H4 (cell line): ENCODE data around the gene CALB2. TPM values are rescaled to one million over a fixed set of nuclear protein-coding genes. Genes with fewer than 3 reads are reported as not detected.

Source experiments
- DNase-seq: peaks from one replicate; pipeline ENCODE4 v3.0.0-alpha.2; 2015; ENCODE audit warnings: low spot score
- total RNA-seq: library from RNA; depleted of rRNA; stranded (reverse); fragments of >200 nt; shearing (Covaris generic); gene quantifications from 2 replicates; pipeline ENCODE4 v1.2.3, GENCODE V29; 2014

Gene CALB2
- total RNA-seq, 1 experiment from 2014 or later = 32.3 TPM

- no peak for DNase-seq
These were observed 28.7 kb downstream of the CALB2 start for GRCh38 chr16:71387045-71387871.

- DNase-seq = no peak
These were observed 30.8 kb downstream of the CALB2 start for GRCh38 chr16:71389330-71389729.

GRCh38 chr16:71396594-71396993 lies 38.1 kb downstream of the CALB2 start:
- DNase-seq = no peak

- DNase-seq = no peak
These were observed 41.5 kb downstream of the CALB2 start for GRCh38 chr16:71399801-71400563.

- no peak for DNase-seq
These were observed 43.5 kb downstream of the CALB2 start for GRCh38 chr16:71402007-71402406.

- no peak for DNase-seq
These were observed 44.2 kb downstream of the CALB2 start for GRCh38 chr16:71402674-71403073.

GRCh38 chr16:71404364-71404763 lies 45.8 kb downstream of the CALB2 start:
- no peak for DNase-seq

- no peak for DNase-seq
These were observed 47.8 kb downstream of the CALB2 start for GRCh38 chr16:71406316-71406715.

GRCh38 chr16:71406724-71407123 lies 48.2 kb downstream of the CALB2 start:
- DNase-seq = no peak

- no peak for DNase-seq
These were observed 49.2 kb downstream of the CALB2 start for GRCh38 chr16:71407731-71408130.

GRCh38 chr16:71408536-71408935 lies 50.0 kb downstream of the CALB2 start:
- DNase-seq = no peak

- DNase-seq = no peak
These were observed 50.7 kb downstream of the CALB2 start for GRCh38 chr16:71409011-71409775.

- DNase-seq = no peak
These were observed 51.6 kb downstream of the CALB2 start for GRCh38 chr16:71410146-71410545.

GRCh38 chr16:71412270-71413160 lies 54.0 kb downstream of the CALB2 start:
- DNase-seq = peak; percentile 42

- no peak for DNase-seq
These were observed 54.8 kb downstream of the CALB2 start for GRCh38 chr16:71413341-71413740.

- no peak for DNase-seq
These were observed 55.5 kb downstream of the CALB2 start for GRCh38 chr16:71414038-71414437.

- no peak for DNase-seq
These were observed 63.4 kb downstream of the CALB2 start for GRCh38 chr16:71421911-71422310.

GRCh38 chr16:71423016-71423415 lies 64.5 kb downstream of the CALB2 start:
- DNase-seq = no peak

- no peak for DNase-seq
These were observed 65.3 kb downstream of the CALB2 start for GRCh38 chr16:71423865-71424264.

- DNase-seq = no peak
These were observed 66.1 kb downstream of the CALB2 start for GRCh38 chr16:71424626-71425025.

- DNase-seq = no peak
These were observed 67.2 kb downstream of the CALB2 start for GRCh38 chr16:71425746-71426068.
